Psoas muscle (tissue), 8 donors: ENCODE measurements around the gene KIAA1217. TPM values are rescaled to one million over a fixed set of nuclear protein-coding genes. Genes with fewer than 3 reads are reported as not detected.
A peak's percentile ranks its signal among the peaks of the same experiment; 100 is the strongest.

Experiments
- ATAC-seq, 4 donors: fragments of 200-7000 bp; cut with Tn5 transposase; one replicate each; pipeline ENCODE4 v1.9.1; 2020; ENCODE audit warnings: moderate library complexity in 3 of 4, mild to moderate bottlenecking in 2 of 4
- DNase-seq, 2 donors: peaks; one replicate each; pipeline ENCODE4 v3.0.0-alpha.2; 2020
- H3K27ac ChIP-seq: fragments of 200-600 bp; one replicate; pipeline ENCODE4 v1.8.0; 2022
- H3K27me3 ChIP-seq, 3 donors: fragments of 200-600 bp in 1 of 3; one replicate each; pipeline versions ENCODE4 v1.6.1 to v1.8.0; 2013 to 2022; ENCODE audit warnings: low read length in 2 of 3, mild to moderate bottlenecking in 2 of 3, moderate library complexity in 1 of 3; ENCODE audit not compliant: insufficient read depth in 3 of 3
- H3K36me3 ChIP-seq, 2 donors: fragments of 200-600 bp in 1 of 2; one replicate each; pipeline versions ENCODE4 v1.6.1 to v1.8.0; 2013 to 2022; ENCODE audit warnings: low read depth in 1 of 2, mild to moderate bottlenecking in 1 of 2, moderate library complexity in 1 of 2; ENCODE audit not compliant: insufficient read depth in 1 of 2
- H3K4me1 ChIP-seq: fragments of 200-600 bp; one replicate; pipeline ENCODE4 v1.8.0; 2022
- H3K4me3 ChIP-seq: fragments of 200-600 bp; one replicate; pipeline ENCODE4 v1.8.0; 2022; ENCODE audit warnings: mild to moderate bottlenecking
- H3K9me3 ChIP-seq: fragments of 200-600 bp; one replicate; pipeline ENCODE4 v1.8.0; 2022
- CTCF ChIP-seq: fragments of 200-600 bp; IDR thresholded peaks from one replicate; pipeline ENCODE4 v1.8.0; 2022; ENCODE audit warnings: antibody characterized with exemption
- WGBS, 3 donors: extraction: QIAGEN DNeasy Blood & Tissue Kit; methylation state at CpG; one replicate each; pipeline versions ENCODE4 v1.1.6 to v1.1.7; 2013; 5-methylcytosine and 5-hydroxymethylcytosine counted together
- intact Hi-C, 2 donors: fragments of 100-400 bp; cut with DNase I; formaldehyde crosslinking; loops; one replicate each; pipeline versions ENCODE4 v1.11.0 to v1.14.2; 2022
- polyA plus RNA-seq, 3 donors: library from polyadenylated mRNA; stranded (reverse); fragments of 200-250 nt; gene quantifications; one replicate each; pipeline ENCODE4 v1.2.3, GENCODE V29; 2013
- total RNA-seq, 4 donors: library from RNA; stranded (reverse); fragmentation: NEBNext Ultra II Directional in 2 of 4; extraction: Animal tissue kit (Norgen Biotek cat#: 25700) in 2 of 4; gene quantifications; one replicate each; pipeline versions ENCODE4 v1.2.1 to v1.2.4, GENCODE V29; 2021 to 2023
- donor health status: healthy with polysubstance abuse.
- donor health status: DM: no; HTN: no; CAD: no; lungs with moderate emphysema.
- donor health status: Bipolar disorder and iron deficiency.
- donor health status: healthy.
- donor health status: DM: yes; HTN: yes; CAD: no.
- donor health status: DM: no; HTN: no; CAD: no.
- donor health status: DM: no; HTN: no; CAD: no.
- donor health status: DM: yes; HTN: yes; CAD: no.

KIAA1217 gene
- total and polyA plus RNA-seq, 7 donors, result 8.9 to 169 (median 65.9) TPM

DNA sequence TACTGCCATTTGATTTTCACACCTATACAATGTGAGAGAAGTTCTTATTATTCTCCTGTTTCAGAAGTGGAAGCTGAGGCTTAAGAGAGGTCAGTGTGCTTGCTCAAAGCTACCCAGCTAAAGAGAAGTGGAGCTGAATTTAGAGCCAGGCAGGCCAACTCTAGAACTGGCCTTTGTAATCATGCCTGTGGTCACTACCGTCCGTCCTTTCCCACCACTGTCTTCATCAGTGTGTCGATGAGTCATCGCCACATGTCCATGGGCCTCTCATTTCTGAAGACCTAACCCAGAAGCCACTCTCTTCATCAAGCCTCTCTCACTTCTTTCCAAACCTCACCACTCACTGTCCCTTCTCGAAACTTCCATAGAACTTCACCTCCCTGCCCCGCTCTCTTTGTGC, 237.8 kb downstream of the KIAA1217 start:
- WGBS, 3 donors, result 73 to 85% (median 79%) methylated on average over 6 of the region's 6 CpGs
- no peak for DNase-seq
- Histone ChIP-seq H3K9me3 (no peaks in the 10 kb centered on the region), H3K4me1 (peaks cover 47% of the 10 kb centered on the region), H3K27me3 (no peaks in the 10 kb centered on the region), H3K4me3 (no peak overlapping the region), H3K36me3 (peaks cover 0 to 4% of the 10 kb centered on the region in 2 donors), H3K27ac (peak overlapping the region; percentile 91)
- TF ChIP-seq CTCF, result no peak
- intact Hi-C loops, result no loop called here
- ATAC-seq, result peak; percentile 21 to 84 (median 68)

DNA sequence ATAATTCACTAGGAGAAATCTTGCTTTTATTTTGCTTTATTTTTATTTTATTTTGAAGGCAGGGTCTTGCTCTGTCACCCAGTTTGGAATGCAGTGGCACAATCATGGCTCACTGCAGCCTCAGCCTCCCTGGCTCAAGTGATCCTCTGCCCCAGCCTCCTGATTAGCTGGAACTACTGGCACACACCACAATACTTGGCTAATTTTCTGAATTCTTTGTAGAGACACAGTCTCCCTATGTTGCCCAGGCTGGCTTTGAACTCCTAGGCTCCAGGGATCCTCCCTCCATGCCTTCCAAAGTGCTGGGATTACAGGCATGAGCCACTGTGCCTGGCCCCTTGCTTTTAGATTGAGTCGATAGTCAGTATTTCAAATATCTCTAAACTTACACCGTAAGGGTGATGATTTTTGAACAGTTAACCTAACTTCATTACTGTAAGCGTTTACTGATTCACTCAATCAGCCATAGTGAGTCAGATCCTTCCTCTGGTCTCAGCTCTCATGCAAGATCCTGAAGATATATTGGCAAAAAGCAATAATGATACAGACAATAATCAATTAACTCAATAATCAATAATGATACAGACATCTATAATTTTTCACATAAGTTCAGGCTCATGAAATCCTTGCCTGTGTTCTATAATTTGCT, 239.5 kb downstream of the KIAA1217 start:
- WGBS, 3 donors, result 48 to 70% (median 57%) methylated on average over 3 of the region's 3 CpGs
- intact Hi-C loops, result no loop called here
- no peaks in the 10 kb centered on the region for H3K27me3 ChIP-seq
- no peak for DNase-seq
- peak in 2 of 4 donors; percentile 4 to 11 for ATAC-seq
- peak overlapping the region; percentile 91 for H3K27ac ChIP-seq
- no peaks in the 10 kb centered on the region for H3K9me3 ChIP-seq
- no peak for TF ChIP-seq CTCF
- no peaks in the 10 kb centered on the region for H3K36me3 ChIP-seq
- H3K4me1 ChIP-seq, result peaks cover 64% of the 10 kb centered on the region
- peak overlapping the region; percentile 67 for H3K4me3 ChIP-seq

GRCh38 chr10:24449321-24449740, 240.4 kb downstream of the KIAA1217 start:
- intact Hi-C loops, result no loop called here
- ATAC-seq, result peak; percentile 35 to 74 (median 56)
- Histone ChIP-seq H3K9me3 (no peaks in the 10 kb centered on the region), H3K27ac (peak overlapping the region; percentile 91), H3K4me3 (peak overlapping the region; percentile 67), H3K27me3 (no peaks in the 10 kb centered on the region), H3K36me3 (no peaks in the 10 kb centered on the region), H3K4me1 (peaks cover 64% of the 10 kb centered on the region)
- WGBS, 3 donors, result 9 to 10% (median 10%) methylated on average over 5 of the region's 5 CpGs
- DNase-seq, result no peak
- no peak for TF ChIP-seq CTCF

- Histone ChIP-seq H3K4me3 (peak overlapping the region; percentile 67), H3K27ac (peak overlapping the region; percentile 91), H3K36me3 (no peaks in the 10 kb centered on the region), H3K9me3 (no peaks in the 10 kb centered on the region), H3K4me1 (peaks cover 67% of the 10 kb centered on the region), H3K27me3 (no peaks in the 10 kb centered on the region)
- no peak for TF ChIP-seq CTCF
- DNase-seq (no peak), ATAC-seq (no peak)
- 14 to 26% (median 15%) methylated on average over 3 of the region's 3 CpGs for WGBS, 3 donors
- intact Hi-C loops, result loop anchor here (5.0 kb wide), 2 partner anchors 33 to 68 kb away; no protein-coding TSS in a partner anchor
Observed at GRCh38 chr10:24449769-24450310, 240.9 kb downstream of the KIAA1217 start.
